ENCODE measurements around the gene PCA3.

Gene PCA3

GRCh38 chr9:76758476-76758875 is 5.8 kb upstream of the PCA3 start:
- no peak for DNase-seq

DNA sequence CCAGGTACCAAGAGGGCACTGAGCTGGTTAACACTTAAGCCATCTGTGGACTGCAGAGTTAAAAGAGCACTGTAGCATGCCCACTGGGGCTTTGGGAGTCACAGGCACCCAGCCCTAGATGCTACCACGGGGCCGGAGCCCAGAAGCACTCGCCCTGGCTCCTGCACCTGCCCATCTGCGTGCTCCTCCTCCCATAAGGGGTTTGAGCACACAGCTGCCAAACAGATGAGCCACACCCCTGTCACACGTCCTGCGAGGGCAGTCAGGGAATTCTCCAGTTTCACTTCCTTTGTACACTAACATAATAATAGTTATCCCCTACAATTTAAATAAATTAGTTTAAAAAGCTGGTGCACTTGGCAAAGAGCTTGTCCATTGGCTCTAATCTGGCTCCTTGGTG is 4.5 kb upstream of the PCA3 start:
- no peak for DNase-seq

DNA sequence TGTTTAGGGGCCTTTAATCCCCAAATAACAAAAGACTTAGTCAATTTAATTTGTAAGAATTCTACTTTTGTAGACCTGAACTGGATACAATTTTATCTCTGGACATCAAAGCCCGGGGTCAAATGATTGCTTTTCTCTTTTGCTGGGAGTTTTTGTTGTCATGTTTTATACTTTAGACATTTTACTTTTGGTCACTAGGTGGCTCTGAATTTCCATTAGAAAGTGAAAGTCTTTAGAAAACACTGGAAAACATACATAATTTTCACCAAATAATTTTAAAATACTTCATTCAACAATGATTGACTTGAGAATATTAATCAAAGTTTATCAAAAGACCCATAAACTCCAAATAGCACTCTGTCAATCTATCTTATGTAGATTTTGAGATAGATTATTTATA is 2.8 kb upstream of the PCA3 start:
- DNase-seq = no peak

DNA sequence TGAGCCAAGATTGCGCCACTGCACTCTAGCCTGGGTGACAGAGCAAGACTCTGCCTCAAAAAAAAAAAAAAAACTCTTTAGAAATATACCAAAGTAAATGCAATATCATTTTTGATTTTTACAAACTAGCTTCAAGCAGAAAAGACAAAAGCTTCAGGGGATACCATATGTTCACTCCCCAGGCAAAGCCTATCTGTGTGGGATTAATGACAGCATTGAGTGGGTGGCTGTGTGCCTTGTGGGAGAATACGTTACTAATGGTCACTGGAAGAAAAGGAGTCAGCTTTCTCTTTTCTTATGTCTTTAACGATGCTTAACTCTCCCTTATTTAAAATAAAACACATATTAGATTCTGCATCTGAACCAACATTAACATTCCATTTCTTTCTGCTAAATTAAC is 1.9 kb downstream of the PCA3 start:
- no peak for DNase-seq

GRCh38 chr9:76772686-76773445 is 8.6 kb downstream of the PCA3 start:
- no peak for DNase-seq

GRCh38 chr9:76784881-76785280 is 20.6 kb downstream of the PCA3 start:
- DNase-seq = no peak

- no peak for DNase-seq
These were observed 21.3 kb downstream of the PCA3 start for GRCh38 chr9:76785501-76785900.

GRCh38 chr9:76787677-76788076 is 23.4 kb downstream of the PCA3 start:
- no peak for DNase-seq

- no peak for DNase-seq
These were observed 25.6 kb downstream of the PCA3 start for GRCh38 chr9:76789840-76790239.

DNA sequence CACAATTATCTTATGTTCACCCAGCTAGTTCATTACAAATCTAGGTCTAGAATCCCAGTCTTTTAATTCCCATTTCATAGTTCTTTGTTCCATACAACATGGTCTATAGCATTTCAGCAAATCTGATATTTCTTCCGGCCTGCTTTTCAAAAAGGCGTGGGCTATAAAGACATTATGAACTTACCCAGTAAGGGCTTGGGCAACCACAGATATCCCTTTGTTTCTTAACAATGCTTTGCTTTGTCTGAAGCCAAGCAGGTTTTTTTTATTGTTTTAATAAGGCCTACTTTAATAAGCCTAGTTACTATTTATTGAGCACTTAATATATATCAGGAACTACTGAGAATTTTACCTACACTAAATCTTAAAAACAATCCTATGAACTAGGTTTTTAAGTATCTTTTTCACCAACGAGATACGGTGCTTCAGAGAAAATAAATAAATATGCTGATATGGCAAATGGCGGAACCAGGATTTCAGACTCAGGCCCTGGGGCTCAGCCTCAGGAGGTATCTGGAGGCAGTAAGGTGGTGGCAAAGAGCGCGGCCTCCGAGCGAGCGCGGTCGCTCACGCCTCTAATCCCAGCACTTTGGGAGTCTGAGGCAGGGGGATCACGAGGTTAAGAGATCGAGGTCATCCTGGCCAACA is 29.7 kb downstream of the PCA3 start:
- no peak for DNase-seq

- DNase-seq = no peak
These were observed 32.1 kb downstream of the PCA3 start for GRCh38 chr9:76796296-76796695.

DNA sequence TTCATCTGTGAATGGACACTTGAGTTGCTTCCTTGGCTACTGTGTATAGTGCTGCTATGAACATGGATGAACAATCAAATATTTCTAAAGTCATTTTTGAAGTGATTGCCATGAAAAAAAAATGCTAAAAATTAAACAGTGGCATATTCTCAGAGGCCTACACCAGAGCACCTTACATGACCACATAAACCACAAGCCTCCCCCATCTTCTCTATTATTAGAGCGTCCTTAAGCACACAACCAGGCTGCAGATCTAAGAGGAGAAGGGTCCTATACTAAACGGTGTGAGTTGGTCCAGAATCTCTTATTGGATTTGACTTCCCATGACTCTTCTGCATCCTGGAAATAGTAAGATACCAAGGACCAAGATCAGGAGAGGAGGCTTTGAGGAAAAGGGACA is 34.3 kb downstream of the PCA3 start:
- DNase-seq = no peak

DNA sequence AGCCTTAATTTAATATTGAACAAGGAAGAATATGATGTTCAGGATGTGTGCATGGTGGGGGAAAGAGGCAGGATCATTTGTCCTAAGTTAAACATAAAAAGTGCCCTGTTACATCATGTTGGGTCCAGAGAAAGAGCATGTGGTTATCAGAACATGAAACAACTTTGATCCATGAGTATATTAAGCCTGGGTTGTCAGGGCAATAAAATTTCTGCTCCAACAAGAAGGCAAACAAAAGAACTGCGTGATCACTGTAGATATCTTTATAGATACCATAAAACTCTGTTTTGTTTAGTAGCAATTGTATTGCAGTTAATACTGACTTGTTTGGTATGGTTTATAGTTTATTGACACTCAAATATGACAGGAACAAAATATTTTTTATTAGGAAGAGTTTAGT is 35.2 kb downstream of the PCA3 start:
- DNase-seq = no peak

DNA sequence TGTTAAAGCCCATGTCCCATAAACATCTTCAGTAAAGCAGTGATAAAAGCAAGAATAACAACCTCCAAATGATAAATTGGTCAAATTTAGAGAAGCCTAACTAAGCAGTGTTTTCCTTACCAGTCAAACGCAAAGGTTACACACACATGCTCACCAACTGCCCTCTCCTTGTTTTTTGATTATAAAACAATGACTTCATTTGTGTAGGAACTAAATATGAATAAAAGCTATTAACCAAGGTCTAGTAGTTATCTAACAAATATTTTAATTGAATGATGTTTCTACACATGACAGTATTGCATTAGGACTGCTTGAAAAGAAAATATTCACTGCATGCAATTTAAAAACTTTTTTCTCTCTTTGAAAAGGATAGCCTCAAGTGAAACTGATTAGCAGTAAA is 36.7 kb downstream of the PCA3 start:
- DNase-seq = no peak

GRCh38 chr9:76803083-76803482 is 38.8 kb downstream of the PCA3 start:
- no peak for DNase-seq

GRCh38 chr9:76803762-76804161 is 39.5 kb downstream of the PCA3 start:
- no peak for DNase-seq

DNA sequence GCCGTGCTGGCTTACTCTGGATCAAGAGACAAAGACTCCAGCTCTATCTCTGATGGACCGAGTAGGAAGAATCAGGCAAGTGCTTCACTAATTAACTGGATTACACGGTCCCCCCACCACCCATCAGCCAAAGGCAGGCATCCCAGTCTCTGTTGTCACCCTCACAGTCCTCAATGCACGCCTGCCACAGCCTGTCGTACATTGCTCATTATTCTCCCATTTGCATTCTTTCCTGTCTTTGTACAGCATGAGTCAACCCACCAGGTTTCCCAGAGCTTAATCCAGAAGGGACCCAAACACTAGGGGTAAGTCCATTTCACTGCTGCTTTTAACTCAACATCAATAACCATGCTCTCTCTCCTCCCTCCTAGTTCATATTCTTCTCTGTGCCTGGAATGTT is 44.4 kb downstream of the PCA3 start:
- no peak for DNase-seq

GRCh38 chr9:76810377-76810957 is 46.2 kb downstream of the PCA3 start:
- DNase-seq = peak; percentile 2

DNA sequence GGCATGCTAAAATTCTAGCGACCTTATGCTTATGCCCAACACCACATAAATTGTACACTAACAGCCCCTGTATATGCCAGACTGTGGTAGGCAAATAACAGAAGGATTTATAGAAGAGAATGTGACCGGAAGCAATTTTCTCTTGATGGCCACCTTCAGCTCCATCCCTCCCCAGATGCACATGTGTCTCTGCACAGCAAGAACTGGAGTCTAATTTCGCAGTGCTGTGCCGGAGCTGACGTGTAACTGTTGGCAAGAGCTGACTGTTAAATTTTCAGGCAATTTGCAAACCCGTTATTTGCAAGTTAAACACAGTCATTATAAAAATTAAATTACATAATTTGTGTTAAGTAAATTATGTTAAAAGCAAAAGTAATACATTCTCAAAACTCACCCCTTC is 48.4 kb downstream of the PCA3 start:
- no peak for DNase-seq

DNA sequence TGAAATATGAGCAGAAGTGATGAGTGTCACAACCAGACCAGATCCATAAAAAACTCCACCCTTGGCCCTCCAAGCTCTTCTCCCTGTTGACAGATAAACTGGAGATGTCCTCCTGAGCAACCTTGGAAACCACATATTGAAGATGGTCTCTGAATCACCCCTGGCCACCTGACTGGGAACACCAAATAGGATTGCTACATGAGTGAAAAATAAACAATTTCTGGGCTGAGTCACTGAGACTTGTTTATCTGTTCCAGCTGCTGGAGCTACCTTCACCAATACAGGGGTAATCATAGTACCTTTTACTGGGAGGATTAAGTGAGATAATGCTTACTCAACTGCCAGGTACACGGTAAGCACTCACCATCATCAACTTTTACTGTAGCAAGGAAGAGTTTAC is 53.3 kb downstream of the PCA3 start:
- DNase-seq = no peak

DNA sequence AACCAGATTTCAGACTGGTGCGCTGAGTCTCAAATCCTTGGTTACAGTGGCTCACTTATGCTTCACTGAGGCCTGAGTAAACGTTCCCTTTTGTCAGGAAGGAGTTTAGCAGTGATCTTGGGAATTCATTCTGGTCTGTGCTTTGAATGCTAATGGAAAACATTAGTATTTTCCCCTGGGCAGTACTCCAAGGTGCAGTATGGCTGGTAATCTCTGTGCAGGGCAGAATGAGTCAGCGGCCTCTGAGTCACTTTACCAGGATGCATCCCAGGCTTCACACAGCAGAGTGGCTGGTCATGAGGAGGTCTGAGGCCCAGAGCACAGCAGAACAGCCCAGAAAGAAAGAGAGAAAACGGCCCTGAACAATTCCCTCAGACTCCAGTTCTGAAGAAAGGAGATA is 54.0 kb downstream of the PCA3 start:
- DNase-seq = no peak

GRCh38 chr9:76820431-76820830 is 56.2 kb downstream of the PCA3 start:
- no peak for DNase-seq

DNA sequence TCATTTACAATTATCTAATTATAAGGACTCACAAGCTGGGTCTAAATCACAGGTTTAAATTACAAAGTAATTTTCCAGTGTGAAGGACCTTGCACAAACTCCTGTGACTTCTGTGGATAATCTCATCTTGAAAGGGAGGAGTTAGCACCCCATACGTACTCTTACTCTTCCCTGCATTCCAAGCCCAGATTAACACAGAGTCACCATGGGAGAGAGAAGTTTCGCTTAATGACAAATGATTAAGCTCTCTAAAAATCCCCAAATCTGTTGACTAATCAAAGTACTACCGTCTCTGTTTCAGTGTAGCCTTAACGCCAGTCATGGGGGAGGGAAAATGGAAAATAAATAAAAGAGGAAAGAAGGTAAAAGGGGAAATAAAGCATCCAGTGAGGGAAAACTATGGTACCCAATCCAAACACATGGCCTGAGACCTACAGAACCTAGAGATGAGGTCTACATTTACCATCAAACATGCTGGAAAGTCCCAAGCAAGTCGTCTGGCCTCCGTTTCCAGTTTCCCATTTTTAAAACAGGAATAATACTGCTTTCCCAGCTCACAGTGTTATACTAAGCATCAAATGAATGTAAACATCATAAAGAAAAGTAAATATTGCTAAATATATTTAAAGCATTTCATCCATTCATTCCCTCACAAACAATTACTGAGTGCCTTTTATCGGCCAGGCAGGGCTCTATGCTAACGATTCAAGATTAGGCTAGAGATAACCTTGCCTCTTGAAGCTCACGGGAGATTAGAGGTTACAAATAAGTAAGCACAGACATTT is 63.2 kb downstream of the PCA3 start:
- DNase-seq = no peak

- DNase-seq = no peak
These were observed 64.2 kb downstream of the PCA3 start for GRCh38 chr9:76828447-76828846.

Data from NCI-H1694 (cell line).